ENCODE results near the gene GBP1. TPM values are rescaled to one million over a fixed set of nuclear protein-coding genes. Genes with fewer than 3 reads are reported as not detected.

GBP1 gene
- total and polyA plus RNA-seq, 2 of the 8 experiments (the other 6 are each of a cell fraction or from before 2014, with no cell fraction given): not detected

DNA sequence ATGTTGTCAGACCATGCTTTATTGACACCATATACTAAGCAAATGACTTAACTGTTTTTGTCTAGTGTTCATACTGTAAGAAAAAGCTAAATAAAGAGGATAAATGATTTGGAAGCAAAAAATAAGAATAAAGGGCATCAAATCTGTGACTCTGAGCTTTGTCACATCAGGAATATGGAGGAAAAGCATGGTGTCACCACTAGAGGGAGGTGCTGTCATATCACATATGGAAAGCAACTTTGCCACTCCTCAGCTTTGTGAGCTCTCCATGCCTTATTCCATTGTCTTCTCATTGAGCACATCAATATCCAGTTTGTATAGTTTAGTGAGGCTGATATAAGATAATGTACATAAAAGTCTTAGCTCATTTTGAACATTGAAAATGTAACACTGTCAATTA is 20.8 kb upstream of the GBP1 start (continued):
- TF ChIP-seq EZH2 (IDR thresholded peaks at IDR 0.05; ENCODE audit: low read depth, low read length, severe bottlenecking) (no peak), CBX8 (IDR thresholded peaks at IDR 0.05; ENCODE audit: borderline replicate concordance, low read depth, low read length) (no peak), CBX5 (IDR thresholded peaks at IDR 0.05; ENCODE audit: low read depth, low read length) (no peak), CREB1 (IDR thresholded peaks at IDR 0.05) (no peak), CTBP2 (IDR thresholded peaks at IDR 0.05; ENCODE audit: borderline replicate concordance, insufficient read depth, insufficient read length, low read length) (no peak), CEBPB (IDR thresholded peaks at IDR 0.05; ENCODE audit: low read depth, low read length) (no peak)
